Tibial nerve (tissue), 4 donors: Measurements from ENCODE around the gene AMACR.

Experiments used
- CTCF ChIP-seq, 5 experiments: fragments of 200-600 bp in 3 of 5; fragments of 450-650 bp in 2 of 5; sonication (generic) in 3 of 5; IDR thresholded peaks; one replicate each; pipeline ENCODE4 v1.5.1; 2016 to 2019; ENCODE audit warnings: antibody characterized with exemption in 5 of 5, mild to moderate bottlenecking in 3 of 5, moderate library complexity in 2 of 5
- EP300 ChIP-seq, 2 donors: sonication (generic); formaldehyde crosslinking; IDR thresholded peaks; one replicate each; pipeline ENCODE4 v1.6.1; 2017; ENCODE audit warnings: antibody characterized with exemption in 2 of 2, mild to moderate bottlenecking in 1 of 2
- POLR2A ChIP-seq, 2 donors: fragments of 450-650 bp; IDR thresholded peaks; one replicate each; pipeline ENCODE4 v1.6.1; 2017; ENCODE audit warnings: antibody characterized with exemption in 2 of 2, mild to moderate bottlenecking in 2 of 2, moderate library complexity in 2 of 2

GRCh38 chr5:34037726-34038125, 29.9 kb upstream of the AMACR start:
- TF ChIP-seq CTCF (IDR thresholded peaks at IDR 0.05) = no peak
- TF ChIP-seq EP300 (IDR thresholded peaks at IDR 0.05) = no peak
- no peak for TF ChIP-seq POLR2A (IDR thresholded peaks at IDR 0.05)
